ENCODE measurements around the gene MBD3L2B. TPM values are rescaled to one million over a fixed set of nuclear protein-coding genes. Genes with fewer than 3 reads are reported as not detected.

Gene MBD3L2B
- total and polyA plus RNA-seq, 2 experiments from 2014 or later, result not detected

- H2AFZ ChIP-seq, result no peak overlapping the region
- no peak for TF ChIP-seq CREB1 (CRISPR knock-in tag; IDR thresholded peaks at IDR 0.05; ENCODE audit: low read depth)
- TF ChIP-seq STAT1 (IDR thresholded peaks at IDR 0.05; ENCODE audit: unreplicated experiment), result no peak
- TF ChIP-seq, protein P1, sequence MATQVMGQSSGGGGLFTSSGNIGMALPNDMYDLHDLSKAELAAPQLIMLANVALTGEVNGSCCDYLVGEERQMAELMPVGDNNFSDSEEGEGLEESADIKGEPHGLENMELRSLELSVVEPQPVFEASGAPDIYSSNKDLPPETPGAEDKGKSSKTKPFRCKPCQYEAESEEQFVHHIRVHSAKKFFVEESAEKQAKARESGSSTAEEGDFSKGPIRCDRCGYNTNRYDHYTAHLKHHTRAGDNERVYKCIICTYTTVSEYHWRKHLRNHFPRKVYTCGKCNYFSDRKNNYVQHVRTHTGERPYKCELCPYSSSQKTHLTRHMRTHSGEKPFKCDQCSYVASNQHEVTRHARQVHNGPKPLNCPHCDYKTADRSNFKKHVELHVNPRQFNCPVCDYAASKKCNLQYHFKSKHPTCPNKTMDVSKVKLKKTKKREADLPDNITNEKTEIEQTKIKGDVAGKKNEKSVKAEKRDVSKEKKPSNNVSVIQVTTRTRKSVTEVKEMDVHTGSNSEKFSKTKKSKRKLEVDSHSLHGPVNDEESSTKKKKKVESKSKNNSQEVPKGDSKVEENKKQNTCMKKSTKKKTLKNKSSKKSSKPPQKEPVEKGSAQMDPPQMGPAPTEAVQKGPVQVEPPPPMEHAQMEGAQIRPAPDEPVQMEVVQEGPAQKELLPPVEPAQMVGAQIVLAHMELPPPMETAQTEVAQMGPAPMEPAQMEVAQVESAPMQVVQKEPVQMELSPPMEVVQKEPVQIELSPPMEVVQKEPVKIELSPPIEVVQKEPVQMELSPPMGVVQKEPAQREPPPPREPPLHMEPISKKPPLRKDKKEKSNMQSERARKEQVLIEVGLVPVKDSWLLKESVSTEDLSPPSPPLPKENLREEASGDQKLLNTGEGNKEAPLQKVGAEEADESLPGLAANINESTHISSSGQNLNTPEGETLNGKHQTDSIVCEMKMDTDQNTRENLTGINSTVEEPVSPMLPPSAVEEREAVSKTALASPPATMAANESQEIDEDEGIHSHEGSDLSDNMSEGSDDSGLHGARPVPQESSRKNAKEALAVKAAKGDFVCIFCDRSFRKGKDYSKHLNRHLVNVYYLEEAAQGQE (IDR thresholded peaks at IDR 0.05; ENCODE audit: unreplicated experiment), result no peak
- TF ChIP-seq POLR2AphosphoS5 (IDR thresholded peaks at IDR 0.05; ENCODE audit: low read depth), result no peak
- no peak for TF ChIP-seq ZNF331 (CRISPR knock-in tag; IDR thresholded peaks at IDR 0.05; ENCODE audit: low read depth)
- TF ChIP-seq NANOG (IDR thresholded peaks at IDR 0.05; ENCODE audit: borderline replicate concordance), result no peak
- TF ChIP-seq, protein P2, sequence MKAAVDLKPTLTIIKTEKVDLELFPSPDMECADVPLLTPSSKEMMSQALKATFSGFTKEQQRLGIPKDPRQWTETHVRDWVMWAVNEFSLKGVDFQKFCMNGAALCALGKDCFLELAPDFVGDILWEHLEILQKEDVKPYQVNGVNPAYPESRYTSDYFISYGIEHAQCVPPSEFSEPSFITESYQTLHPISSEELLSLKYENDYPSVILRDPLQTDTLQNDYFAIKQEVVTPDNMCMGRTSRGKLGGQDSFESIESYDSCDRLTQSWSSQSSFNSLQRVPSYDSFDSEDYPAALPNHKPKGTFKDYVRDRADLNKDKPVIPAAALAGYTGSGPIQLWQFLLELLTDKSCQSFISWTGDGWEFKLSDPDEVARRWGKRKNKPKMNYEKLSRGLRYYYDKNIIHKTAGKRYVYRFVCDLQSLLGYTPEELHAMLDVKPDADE (IDR thresholded peaks at IDR 0.05), result no peak
- no peak for TF ChIP-seq EZH2phosphoT487 (IDR thresholded peaks at IDR 0.05; ENCODE audit: unreplicated experiment)
- no peaks in the 10 kb centered on the region for H4K20me1 ChIP-seq (replicated peaks; ENCODE audit: insufficient read depth)
- no peaks in the 10 kb centered on the region for H3K4me1 ChIP-seq (ENCODE audit: insufficient read depth)
- H3K4me2 ChIP-seq, result no peak overlapping the region
- Mint-ChIP-seq H3K4me1 (no peaks in the 10 kb centered on the region), H3K9me3 (peaks cover 93% of the 10 kb centered on the region), H3K4me3 (no peak overlapping the region), H3K36me3 (ENCODE audit: low read depth) (peaks cover 48% of the 10 kb centered on the region), H3K27me3 (ENCODE audit: insufficient read depth, low read depth, poor library complexity) (peaks cover 8% of the 10 kb centered on the region), H3K27ac (no peak overlapping the region)
- no peak overlapping the region for H3K27ac ChIP-seq (ENCODE audit: low read depth)
- no peaks in the 10 kb centered on the region for H3K9me2 ChIP-seq (ENCODE audit: insufficient read depth)
- H3K36me3 ChIP-seq (ENCODE audit: insufficient read depth), result peaks cover 3% of the 10 kb centered on the region; the same call in 1 of the 2 replicates
- H3K79me2 ChIP-seq (replicated peaks; ENCODE audit: insufficient read depth), result no peaks in the 10 kb centered on the region
- no peak for ATAC-seq
- H3K27me3 ChIP-seq (ENCODE audit: insufficient read depth), result no peaks in the 10 kb centered on the region
- H3F3A ChIP-seq (replicated peaks; ENCODE audit: low read depth), result no peaks in the 10 kb centered on the region
- DNase-seq (ENCODE audit: low spot score), result no peak
- H3K4me3 ChIP-seq, result no peak overlapping the region
Measured at GRCh38 chr19:7000333-7000732, 20.9 kb downstream of the MBD3L2B start.

DNA sequence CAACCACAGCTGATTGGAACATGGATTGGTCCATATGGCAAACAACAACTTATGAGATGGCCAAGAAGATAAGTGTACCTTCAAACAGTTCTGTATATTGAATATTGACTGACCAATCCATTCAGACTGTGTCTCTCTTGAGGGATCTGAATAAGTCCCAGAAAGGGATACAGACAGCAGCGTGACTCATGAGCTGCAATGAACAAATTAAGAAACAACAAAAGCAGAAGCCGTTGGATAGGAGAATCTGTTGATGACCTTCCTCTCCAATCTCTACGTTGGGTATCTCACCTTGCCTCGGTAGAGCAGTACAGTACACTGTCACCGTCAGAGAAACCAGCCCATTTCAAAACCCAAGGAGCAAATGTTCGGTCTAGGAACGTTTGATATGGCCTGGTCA is 21.3 kb downstream of the MBD3L2B start:
- H3K36me3 ChIP-seq (ENCODE audit: insufficient read depth), result peaks cover 3% of the 10 kb centered on the region; the same call in 1 of the 2 replicates
- H2AFZ ChIP-seq, result no peak overlapping the region
- no peak overlapping the region for H3K27ac ChIP-seq (ENCODE audit: low read depth)
- no peak overlapping the region for H3K4me2 ChIP-seq
- H3K27me3 ChIP-seq (ENCODE audit: insufficient read depth), result no peaks in the 10 kb centered on the region
- DNase-seq (ENCODE audit: low spot score) (no peak), ATAC-seq (no peak)
- no peaks in the 10 kb centered on the region for H3K4me1 ChIP-seq (ENCODE audit: insufficient read depth)
- H3K4me3 ChIP-seq, result no peak overlapping the region
- H3K9me3 Mint-ChIP-seq, result peaks cover 93% of the 10 kb centered on the region
- no peaks in the 10 kb centered on the region for H3K9me2 ChIP-seq (ENCODE audit: insufficient read depth)
- H3K4me1 Mint-ChIP-seq, result no peaks in the 10 kb centered on the region
- no peaks in the 10 kb centered on the region for H4K20me1 ChIP-seq (replicated peaks; ENCODE audit: insufficient read depth)
- H3K27ac Mint-ChIP-seq, result no peak overlapping the region
- no peaks in the 10 kb centered on the region for H3K79me2 ChIP-seq (replicated peaks; ENCODE audit: insufficient read depth)
- H3K36me3 Mint-ChIP-seq (ENCODE audit: low read depth), result peaks cover 52% of the 10 kb centered on the region
- H3K27me3 Mint-ChIP-seq (ENCODE audit: insufficient read depth, low read depth, poor library complexity), result peaks cover 11% of the 10 kb centered on the region
- no peak overlapping the region for H3K4me3 Mint-ChIP-seq
- H3F3A ChIP-seq (replicated peaks; ENCODE audit: low read depth), result no peaks in the 10 kb centered on the region
- TF ChIP-seq POLR2AphosphoS5 (IDR thresholded peaks at IDR 0.05; ENCODE audit: low read depth) (no peak), NANOG (IDR thresholded peaks at IDR 0.05; ENCODE audit: borderline replicate concordance) (no peak)
- TF ChIP-seq, protein P2 (IDR thresholded peaks at IDR 0.05), result no peak
- TF ChIP-seq, protein P3, sequence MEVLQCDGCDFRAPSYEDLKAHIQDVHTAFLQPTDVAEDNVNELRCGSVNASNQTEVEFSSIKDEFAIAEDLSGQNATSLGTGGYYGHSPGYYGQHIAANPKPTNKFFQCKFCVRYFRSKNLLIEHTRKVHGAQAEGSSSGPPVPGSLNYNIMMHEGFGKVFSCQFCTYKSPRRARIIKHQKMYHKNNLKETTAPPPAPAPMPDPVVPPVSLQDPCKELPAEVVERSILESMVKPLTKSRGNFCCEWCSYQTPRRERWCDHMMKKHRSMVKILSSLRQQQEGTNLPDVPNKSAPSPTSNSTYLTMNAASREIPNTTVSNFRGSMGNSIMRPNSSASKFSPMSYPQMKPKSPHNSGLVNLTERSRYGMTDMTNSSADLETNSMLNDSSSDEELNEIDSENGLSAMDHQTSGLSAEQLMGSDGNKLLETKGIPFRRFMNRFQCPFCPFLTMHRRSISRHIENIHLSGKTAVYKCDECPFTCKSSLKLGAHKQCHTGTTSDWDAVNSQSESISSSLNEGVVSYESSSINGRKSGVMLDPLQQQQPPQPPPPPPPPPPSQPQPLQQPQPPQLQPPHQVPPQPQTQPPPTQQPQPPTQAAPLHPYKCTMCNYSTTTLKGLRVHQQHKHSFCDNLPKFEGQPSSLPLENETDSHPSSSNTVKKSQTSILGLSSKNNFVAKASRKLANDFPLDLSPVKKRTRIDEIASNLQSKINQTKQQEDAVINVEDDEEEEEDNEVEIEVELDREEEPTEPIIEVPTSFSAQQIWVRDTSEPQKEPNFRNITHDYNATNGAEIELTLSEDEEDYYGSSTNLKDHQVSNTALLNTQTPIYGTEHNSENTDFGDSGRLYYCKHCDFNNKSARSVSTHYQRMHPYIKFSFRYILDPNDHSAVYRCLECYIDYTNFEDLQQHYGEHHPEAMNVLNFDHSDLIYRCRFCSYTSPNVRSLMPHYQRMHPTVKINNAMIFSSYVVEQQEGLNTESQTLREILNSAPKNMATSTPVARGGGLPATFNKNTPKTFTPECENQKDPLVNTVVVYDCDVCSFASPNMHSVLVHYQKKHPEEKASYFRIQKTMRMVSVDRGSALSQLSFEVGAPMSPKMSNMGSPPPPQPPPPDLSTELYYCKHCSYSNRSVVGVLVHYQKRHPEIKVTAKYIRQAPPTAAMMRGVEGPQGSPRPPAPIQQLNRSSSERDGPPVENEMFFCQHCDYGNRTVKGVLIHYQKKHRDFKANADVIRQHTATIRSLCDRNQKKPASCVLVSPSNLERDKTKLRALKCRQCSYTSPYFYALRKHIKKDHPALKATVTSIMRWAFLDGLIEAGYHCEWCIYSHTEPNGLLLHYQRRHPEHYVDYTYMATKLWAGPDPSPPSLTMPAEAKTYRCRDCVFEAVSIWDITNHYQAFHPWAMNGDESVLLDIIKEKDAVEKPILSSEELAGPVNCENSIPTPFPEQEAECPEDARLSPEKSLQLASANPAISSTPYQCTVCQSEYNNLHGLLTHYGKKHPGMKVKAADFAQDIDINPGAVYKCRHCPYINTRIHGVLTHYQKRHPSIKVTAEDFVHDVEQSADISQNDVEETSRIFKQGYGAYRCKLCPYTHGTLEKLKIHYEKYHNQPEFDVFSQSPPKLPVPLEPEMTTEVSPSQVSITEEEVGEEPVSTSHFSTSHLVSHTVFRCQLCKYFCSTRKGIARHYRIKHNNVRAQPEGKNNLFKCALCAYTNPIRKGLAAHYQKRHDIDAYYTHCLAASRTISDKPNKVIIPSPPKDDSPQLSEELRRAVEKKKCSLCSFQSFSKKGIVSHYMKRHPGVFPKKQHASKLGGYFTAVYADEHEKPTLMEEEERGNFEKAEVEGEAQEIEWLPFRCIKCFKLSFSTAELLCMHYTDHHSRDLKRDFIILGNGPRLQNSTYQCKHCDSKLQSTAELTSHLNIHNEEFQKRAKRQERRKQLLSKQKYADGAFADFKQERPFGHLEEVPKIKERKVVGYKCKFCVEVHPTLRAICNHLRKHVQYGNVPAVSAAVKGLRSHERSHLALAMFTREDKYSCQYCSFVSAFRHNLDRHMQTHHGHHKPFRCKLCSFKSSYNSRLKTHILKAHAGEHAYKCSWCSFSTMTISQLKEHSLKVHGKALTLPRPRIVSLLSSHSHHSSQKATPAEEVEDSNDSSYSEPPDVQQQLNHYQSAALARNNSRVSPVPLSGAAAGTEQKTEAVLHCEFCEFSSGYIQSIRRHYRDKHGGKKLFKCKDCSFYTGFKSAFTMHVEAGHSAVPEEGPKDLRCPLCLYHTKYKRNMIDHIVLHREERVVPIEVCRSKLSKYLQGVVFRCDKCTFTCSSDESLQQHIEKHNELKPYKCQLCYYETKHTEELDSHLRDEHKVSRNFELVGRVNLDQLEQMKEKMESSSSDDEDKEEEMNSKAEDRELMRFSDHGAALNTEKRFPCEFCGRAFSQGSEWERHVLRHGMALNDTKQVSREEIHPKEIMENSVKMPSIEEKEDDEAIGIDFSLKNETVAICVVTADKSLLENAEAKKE (CRISPR knock-in tag; IDR thresholded peaks at IDR 0.05), result no peak
